GM12874 (cell line): ENCODE data around the gene RNF213.
A peak's percentile ranks its signal among the peaks of the same experiment; 100 is the strongest.

Experiments used
- TF ChIP-seq, protein P1 (sequence below): IDR thresholded peaks from 2 replicates; pipeline ENCODE4 v1.5.1; 2011; ENCODE audit warnings: low read depth, mild to moderate bottlenecking, control low read depth, low read length, moderate library complexity; ENCODE audit not compliant: insufficient read depth

RNF213 gene

DNA sequence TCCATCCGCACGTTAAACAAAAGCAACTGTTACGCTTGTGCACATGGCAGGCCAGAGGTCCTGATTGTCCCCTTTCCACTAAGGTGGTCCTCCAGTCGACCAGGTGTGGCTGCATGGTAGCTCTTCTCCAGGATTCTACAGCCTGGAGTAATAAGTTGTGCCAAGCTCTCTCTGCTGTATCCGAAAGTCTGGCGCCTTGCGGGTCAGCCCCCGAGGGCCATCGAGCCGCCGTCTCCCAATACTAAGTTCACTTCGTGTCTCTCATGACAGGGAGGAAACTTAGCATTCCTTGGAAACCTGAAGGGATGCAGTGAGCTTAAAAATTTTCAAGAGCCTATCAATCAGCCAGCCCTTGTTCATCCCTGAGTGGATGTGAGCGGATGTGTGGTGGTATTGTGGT lies 149.0 kb downstream of the RNF213 start:
- TF ChIP-seq, protein P1, sequence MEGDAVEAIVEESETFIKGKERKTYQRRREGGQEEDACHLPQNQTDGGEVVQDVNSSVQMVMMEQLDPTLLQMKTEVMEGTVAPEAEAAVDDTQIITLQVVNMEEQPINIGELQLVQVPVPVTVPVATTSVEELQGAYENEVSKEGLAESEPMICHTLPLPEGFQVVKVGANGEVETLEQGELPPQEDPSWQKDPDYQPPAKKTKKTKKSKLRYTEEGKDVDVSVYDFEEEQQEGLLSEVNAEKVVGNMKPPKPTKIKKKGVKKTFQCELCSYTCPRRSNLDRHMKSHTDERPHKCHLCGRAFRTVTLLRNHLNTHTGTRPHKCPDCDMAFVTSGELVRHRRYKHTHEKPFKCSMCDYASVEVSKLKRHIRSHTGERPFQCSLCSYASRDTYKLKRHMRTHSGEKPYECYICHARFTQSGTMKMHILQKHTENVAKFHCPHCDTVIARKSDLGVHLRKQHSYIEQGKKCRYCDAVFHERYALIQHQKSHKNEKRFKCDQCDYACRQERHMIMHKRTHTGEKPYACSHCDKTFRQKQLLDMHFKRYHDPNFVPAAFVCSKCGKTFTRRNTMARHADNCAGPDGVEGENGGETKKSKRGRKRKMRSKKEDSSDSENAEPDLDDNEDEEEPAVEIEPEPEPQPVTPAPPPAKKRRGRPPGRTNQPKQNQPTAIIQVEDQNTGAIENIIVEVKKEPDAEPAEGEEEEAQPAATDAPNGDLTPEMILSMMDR = no peak

DNA sequence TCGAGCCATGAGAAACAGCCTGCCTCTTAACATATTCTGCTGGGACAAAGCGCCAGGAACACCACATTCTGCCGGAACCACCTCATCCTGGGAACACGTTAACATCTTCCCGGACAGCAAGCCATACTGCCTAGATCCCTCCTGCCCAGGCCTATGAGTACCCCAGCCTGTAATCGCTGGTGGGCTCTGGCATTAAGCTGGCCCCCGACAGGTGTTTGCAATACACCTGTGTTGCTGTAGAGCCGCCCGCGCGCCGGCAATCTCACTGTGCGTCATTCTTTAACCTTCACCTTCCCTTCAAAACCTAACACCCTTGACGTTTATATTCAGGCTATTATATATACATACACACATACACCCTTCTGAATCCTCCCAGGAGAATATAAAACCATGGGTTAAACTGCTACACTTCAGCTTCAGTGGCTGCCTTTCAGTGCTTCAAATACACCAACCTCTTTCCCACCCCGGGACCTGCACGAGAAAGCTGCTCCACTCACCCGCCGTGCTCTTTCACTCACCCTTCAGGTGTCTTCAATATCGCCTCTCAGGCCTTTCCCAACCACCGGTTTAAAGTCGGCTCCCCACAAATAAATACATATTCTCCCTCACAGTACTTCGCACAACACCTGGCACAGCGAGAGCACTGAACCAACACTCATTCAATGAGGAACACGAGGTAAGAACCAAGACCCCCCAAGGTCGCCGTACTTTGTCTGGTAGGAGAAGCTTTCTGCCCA lies 153.3 kb downstream of the RNF213 start:
- TF ChIP-seq, protein P1 = no peak

DNA sequence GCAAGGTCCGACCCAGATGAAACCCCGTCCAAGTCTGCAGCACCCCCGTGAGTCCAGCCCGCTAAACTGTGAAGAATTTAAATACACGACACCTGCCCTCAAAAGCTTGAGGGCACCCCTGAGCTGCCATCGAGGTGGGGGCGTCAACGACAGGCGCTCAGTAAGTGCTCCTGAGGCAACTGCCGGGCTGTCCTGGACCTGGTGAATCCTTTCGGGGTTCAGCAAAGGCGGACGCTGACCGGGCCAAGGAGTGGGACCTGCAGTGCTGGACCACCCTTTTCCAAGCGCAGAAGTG lies 153.8 kb downstream of the RNF213 start:
- TF ChIP-seq, protein P1 = 0 out of 2 replicates have a peak, but pooled peaks have one; percentile 4

DNA sequence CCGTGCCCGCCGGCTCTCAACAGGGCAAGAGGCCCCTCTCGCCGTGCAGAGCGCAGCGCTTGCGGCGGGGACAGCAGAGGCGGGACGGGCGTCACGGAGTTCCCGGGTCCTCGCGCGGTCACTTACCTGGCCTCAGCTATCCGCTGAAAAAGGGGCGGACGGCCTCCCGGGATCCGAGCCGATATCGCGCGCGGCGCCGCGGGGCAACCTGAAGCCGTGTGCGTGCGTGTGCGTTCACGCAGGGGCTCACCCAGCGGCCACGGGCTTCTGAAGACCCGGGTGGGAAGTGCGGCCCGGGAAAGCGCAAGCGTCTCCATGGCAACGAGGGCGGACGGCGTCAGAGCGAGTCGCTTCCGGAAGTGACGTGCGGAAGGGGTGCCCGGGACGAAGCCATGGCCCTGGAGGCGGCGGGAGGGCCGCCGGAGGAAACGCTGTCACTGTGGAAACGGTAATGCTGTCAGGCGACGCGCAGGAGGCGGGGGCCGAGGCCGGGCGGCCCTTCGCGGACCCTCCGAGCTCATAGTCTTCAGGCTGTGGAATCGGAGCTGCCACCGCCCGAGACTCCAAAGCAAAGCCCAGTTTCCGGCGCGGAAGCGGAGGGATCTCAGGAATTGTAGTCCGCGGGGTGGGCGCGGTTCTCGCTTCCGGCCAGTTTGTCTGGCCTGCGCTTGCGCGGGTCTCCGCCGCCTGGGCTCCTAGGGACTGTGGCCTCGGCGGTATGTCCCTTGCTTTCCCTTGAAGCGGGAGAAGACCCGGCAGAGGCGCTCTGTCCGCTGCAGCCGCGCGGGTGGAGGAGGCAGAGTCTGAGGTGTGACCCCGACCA lies 154.4 kb downstream of the RNF213 start, which contains the start of gene ENDOV:
ENDOV (plus strand) TSS at position 365 of the 823 bp plus-strand sequence; CDS start at position 393, 28 bp downstream.
- TF ChIP-seq, protein P1 = no peak

DNA sequence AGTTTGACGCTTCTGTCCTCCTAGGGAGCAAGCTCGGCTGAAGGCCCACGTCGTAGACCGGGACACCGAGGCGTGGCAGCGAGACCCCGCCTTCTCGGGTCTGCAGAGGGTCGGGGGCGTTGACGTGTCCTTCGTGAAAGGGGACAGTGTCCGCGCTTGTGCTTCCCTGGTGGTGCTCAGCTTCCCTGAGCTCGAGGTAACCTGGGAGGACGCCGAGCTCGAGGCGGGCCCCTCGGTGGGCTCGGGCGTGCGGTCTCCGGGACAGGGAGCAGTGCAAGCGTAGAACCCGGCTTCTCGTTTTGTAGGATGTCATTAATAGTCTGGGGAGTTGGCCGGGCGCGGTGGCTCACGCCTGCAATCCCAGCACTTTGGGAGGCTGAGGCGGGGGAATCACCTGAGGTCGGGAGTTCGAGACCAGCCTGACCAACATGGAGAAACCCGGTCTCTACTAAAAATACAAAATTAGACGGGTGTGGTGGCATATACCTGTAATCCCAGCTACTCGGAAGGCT lies 155.0 kb downstream of the RNF213 start:
- TF ChIP-seq, protein P1 = no peak

DNA sequence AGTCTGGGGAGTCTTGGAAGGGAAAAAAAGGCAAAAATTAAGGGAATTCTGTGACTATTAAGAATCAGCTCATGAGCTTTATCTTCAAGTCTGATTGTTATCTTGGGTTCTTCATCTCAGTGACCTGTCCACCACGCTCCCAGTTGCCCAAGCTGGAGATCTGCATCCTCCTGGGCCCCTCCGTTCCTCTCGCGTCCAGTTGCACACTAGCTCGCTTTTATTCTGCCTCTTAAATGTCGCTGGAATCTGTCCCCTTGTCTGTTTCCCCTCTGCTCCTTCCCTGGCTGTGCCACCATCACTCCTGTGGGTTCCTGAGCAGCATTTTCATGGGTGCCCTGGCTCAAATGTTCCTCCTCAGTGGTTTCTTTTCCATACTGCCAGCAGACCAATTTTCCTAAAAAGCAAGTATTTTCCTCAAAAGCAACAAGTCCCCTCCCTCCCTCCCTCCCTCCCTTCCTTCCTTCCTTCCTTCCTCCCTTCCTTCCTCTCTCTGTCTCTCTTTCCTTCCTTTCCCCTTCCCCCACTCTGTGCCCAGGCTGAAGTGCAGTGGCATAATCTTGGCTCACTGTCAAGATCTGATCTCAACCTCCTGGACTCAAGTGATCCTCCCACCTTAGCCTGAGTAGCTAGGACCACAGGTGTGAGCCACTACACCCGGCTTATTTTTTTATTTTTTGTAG lies 155.7 kb downstream of the RNF213 start:
- TF ChIP-seq, protein P1 = no peak

DNA sequence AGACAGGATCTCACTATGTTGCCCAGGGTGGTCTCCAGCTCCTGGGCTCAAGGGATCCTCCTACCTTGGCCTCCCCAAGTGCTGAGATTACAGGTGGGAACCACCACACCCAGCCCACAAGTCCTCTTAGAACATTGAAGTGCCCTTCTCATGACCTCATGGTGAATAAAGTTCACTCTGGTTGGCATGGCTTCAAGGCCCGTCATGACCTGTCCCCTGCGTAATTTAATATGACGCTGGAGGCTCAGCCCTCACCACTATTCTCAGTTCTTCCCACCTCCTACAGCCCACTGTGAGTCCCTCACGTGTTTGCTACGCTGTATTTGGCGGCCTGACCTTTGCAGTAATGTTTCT lies 156.3 kb downstream of the RNF213 start:
- TF ChIP-seq, protein P1 = no peak
